Activated CD8-positive, alpha-beta memory T cell treated with anti-CD3 and anti-CD28 coated beads for 24 hours (primary cell): Measurements from ENCODE around the gene ERGIC2.
"Not testable (repeated sequence)": the region's sequence is repeated elsewhere in the genome, so short reads cannot be mapped to it uniquely, and the experiment has no call there.

Experiments used
- DNase-seq: peaks from one replicate; pipeline ENCODE4 v3.0.0-alpha.2; 2020

ERGIC2 gene, protein sequence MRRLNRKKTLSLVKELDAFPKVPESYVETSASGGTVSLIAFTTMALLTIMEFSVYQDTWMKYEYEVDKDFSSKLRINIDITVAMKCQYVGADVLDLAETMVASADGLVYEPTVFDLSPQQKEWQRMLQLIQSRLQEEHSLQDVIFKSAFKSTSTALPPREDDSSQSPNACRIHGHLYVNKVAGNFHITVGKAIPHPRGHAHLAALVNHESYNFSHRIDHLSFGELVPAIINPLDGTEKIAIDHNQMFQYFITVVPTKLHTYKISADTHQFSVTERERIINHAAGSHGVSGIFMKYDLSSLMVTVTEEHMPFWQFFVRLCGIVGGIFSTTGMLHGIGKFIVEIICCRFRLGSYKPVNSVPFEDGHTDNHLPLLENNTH

DNA sequence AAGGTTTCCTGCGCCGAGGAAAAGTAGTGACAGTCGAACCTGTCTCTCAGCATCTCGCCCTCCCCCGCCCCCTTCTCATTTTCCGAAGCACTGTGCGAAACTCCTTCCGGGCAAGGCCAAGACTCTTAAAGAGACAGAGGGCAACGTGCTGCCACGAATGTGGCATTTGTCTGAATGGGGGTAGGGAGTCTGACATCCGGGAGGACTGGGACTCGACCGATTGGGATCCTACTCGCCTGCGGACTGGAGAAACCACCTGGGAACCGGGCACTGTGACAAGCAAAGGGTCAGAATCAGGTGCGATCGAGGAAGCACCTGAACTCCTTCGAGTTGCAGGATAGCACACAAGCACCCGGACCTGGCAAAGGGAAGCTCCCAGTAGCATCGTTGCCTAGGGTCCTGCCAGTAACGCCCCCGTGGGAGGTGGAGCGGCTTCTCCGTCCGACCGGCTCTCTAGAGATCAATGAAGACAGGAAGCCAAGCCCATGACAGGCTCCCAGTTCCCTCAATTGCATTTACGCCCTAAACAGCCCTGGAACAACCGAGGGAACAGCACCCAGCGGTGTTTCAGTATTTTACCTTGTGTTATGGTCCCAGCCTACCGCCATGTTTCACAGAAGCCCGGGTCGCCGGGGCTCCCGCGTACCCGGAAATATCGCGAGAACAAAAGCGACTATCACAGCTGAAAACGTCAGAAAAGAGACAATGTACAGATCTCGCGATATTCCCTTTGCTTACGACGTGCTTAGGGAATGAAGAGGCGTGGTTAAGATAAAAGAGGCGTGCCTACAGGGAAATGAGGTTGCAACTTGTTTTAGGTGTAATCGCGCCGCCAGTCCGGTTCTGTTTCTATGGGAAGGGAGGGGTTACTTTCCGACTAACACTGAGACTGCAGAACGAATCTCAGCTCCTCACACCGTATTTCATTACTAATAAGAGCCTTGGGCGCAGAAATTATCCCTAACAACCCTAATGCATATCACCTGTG is at the start of gene ERGIC2:
Gene ERGIC2 (minus strand): TSS at position 637 of the 988 bp plus-strand sequence. CDS start 9,539 bp downstream, outside the sequence.
- peak; percentile 93 for DNase-seq

DNA sequence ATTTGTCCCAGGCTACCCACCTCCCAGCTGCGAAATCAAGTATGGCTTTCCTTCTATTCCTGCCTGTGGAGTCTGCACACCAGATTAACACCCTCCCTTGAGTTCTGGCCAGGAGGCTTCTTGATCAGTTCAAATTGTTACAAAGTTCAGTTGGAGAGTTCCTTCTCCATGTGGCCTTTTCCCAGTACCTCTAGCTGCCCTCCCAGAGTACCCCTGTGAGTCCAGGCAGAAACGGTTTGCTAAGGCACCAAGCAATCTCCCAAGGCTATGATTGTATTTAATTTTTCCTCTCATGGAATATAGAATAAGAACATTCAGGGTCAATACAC is 49.7 kb upstream of the ERGIC2 start:
- DNase-seq: no peak

DNA sequence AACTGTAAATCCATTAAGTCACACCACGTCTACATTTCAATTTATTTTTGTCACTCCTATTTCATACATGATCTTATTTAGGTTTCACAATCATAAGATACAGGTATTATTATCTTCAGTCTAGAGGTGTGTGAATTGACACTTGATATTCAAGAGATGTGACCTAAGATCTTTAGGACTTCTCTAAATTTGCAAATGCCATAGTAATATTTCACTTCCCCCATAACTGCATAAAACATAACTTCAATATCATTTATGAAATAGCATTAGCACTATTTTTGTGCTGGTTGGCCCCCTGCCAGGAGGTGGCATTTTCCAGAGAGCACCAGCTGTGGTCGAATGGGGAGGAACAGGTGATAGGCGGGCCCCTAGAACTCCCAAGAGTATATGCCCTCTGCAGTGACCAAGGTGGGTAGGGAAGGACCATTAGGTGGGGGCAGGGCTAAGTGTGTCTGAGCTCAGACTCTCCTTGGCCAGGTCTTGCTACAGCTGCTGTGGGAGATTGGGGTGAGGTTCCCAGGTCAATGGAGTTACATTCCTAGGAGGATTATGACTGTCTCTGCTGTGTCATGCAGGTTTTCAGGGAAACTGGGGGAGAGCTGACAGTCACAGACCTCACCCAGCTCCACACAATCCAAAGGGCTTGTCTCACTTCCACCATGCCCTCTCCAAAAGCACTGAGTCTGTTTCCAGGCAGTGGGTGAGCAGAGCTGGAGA is 49.2 kb upstream of the ERGIC2 start:
- no peak for DNase-seq

DNA sequence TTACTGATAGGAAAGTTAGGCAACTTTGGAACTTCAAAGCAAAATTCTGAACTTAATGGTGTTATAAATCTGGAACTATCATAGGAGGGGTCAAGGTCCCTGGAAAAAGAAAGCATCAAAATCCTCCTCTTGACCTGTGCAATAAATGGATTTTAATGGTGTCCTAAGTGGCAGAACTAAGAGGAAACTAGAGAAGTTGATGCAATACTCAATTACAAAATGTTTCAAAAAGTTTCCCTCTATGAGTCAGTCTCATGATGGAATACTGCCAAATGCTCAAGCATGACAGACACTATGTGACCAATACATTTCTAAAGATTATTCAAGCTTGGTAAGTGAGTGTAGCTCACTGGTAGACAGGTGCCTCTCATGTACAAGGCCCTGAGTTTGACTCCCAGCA is 47.7 kb upstream of the ERGIC2 start:
- DNase-seq: no peak

DNA sequence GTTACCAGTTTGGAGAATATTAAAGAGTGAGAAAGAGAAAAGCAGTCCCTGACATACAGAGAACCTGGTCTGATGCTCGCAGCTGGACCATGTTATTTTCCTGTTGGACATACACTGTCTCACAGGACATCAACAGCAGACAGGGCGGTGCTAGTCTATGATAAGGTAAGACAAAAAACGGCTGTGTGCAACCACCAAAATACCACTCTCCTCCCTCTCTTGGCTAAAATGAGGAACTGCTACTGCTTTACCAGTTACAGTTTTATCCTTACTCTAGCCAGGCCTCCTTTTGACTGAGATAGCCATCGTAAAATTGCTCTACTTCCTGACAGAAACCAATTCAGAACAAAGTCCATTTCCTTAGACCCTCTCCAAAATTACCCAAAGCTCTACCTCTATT is 47.0 kb upstream of the ERGIC2 start:
- no peak for DNase-seq

DNA sequence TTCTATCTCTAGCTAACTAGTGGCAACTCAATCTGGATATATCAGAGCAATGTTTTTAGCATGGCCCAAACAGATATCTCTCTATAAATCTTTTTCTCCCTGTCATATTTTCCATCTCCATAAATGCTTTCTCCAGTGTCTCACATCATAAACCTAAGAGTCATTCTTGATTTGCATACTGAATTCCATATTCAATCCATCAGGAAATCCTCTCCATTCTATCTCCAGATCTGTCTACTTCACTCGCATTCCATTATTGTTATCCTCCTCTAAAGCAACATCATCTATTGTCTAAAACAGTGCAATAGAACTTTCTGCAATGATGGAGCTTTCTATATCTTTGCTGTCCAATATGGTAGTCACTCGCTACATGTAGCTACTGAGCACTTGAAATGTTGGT is 45.5 kb upstream of the ERGIC2 start:
- DNase-seq: no peak

DNA sequence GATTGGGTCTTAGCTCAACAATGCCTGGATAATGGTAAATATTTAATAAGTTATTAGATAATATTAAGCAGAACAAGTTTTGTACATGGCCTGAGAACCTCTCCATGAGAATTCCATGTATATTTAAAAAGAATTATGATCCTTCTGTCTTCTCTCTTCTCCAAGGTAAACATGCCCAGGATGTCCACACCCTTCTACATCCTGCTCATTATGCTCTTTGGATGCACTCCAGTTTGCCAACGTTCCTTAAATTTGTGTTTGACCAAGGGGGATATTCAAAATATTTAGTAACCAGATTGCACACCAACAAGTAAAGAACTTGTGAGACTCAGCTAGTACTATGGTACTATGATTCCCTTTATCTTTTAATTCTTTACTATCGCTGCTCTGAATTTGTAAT is 44.8 kb upstream of the ERGIC2 start:
- DNase-seq: no peak

DNA sequence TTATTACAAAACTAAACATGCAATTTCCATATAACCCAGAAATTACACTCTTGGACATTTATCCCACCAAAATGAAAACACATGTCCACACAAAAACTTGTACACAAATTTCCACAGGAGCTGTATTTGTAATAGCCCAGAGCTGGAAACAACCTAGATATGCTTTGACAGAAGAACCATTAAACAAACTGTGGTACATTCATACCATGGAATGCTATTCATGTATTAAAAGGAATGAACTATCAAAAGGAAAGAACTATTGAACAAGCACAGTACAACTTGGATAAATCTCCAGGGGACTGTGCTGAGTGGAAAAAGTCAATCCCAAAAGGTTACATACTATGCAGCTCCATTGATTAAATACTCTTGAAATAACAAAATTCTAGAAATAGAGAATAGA is 35.8 kb upstream of the ERGIC2 start:
- no peak for DNase-seq

DNA sequence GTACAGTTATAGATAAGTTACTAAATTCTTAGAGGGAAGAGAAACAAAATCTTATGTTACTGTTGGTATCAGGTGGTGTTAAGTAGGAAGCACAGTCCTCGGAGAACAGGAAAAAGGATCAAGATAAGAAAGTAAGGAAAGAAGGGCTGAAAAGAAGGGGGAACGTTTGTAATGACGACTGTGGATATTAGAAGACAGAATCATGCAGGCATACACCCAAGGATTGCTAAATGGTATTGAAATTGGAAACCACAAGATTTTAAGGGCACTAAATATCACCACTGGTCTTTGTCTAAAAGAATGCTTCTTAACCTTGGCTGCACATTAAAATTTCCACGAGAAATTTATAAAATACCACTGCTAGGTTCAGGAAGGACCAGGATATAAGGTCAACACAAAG is 34.1 kb upstream of the ERGIC2 start:
- DNase-seq: no peak

DNA sequence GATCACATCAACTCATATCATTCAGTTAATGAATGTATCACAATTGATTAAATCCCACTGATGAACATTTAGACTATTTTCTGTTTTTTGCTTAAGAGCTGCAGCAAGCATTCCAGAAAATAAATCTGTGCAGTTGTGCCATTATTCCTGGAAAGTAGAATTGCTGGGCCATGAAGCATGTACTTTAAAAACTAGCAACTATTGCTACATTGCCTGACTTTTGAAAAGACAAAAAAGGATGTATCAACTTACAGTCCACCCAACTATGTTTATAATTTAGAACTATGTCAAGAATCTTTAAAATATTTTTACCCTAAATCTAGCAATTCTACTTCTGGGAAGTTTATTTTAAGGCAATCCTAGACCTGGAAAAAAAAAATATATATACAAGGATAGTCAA is 33.4 kb upstream of the ERGIC2 start:
- DNase-seq: no peak

DNA sequence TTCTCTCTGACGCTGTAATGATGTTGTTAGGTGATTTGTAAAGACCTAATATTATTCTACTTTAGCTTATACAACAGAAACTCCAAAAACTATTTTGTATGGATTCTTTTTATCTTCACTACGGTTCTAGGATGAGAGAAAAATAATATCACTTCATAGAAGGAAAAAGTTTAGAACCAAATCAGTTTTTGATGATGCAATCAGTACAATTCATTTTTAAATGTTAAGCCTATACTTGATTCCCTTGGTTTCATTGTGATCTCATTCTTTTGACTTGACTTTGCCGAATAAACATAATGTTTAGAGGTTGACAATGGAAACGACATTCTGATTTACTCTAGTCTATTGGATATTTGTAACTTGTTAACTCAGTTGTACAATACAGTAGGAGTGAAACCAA is 24.6 kb upstream of the ERGIC2 start:
- no peak for DNase-seq

DNA sequence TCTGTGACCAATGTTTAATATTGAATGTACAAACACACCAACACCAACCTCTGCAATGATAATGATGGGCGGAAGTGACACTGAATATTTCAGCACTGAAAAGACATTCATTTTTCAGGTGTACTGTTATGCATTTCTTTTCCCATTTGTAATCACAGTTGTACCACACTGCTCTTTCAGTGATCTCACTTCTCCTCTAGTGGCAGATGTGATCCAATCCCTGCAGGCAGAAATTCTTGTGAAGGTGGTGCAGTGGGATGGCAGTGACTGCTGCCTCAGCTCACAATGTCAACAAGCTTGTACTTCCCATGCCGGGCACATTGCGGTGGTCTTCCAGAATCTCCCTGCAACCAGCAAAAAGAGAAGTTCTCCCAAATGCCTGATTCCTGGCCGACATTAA is 23.0 kb upstream of the ERGIC2 start:
- no peak for DNase-seq

DNA sequence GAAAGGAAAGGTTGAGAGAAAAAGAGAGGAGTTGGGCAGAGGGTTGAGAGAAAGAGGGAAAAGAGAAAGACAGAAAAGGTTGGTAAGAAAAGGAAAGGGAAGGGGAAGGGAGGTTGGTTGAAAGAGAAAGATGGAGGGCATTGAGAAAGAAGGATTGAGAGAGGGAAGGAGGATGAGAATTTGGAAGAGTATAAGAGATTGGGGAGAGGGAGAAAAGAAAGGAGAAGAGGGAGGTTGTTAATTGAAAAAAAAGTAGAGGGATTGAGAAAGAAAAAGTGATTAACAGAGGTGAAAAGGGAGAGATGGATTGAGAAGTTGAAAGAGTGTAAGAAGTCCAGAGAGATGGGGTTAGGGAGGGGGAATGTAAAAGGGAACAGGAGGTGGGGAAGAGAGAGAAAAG is 21.5 kb upstream of the ERGIC2 start:
- DNase-seq: no peak

DNA sequence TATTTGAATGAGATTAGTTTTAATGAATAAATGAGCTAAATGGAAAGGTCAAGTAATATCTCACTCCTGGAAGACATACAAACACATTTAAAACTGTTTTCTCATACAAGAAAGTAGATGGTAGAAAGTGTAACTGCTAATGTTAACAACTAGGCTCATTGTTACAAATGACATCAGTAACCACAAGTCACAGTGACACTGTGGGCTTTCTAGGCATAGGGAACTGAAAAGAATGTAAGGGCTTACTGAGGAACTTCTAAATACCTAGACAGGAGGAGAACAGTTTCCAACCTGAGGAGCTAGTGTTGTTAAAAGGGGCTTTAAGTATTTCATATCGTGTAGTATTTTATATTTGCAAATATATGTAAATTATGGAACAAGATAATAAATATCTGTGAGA is 17.5 kb upstream of the ERGIC2 start:
- no peak for DNase-seq

DNA sequence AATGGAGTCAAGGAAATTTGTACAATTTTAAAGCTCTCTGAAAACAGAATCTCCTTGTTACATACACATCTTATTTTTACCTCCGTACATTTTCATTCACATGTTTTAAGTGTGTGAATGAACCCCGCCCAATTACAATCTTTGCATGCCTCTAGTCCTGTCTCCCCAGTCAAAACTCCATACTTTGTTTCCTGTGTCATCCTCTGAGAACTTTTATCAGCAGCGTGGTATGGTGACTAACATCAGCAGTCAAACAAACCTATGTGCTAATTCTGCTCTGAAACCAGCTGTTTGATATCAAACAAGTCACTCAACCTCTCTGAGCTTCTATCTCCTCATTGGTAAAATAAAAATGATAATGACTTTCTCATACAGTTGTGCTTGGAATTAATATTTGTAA is 15.8 kb upstream of the ERGIC2 start:
- no peak for DNase-seq

DNA sequence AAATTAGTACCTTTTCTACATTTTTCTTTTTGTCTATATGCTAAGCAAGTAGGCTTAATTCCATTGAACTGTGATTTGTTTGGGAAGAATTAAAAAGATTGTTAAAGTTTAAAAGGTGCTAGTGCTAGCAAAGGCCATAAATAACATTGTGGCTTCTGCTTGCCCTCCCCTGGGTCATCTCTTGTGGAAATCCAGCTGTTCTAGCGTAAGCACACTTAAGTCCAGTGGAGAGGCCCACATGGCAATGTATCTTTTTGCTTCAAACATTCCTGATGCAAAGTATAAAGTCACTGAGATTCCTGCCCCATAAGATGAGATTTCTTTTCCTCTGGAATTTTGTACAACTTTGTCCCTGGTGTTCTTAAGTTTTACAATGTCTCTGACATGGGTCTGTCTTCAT is 14.4 kb upstream of the ERGIC2 start:
- no peak for DNase-seq

DNA sequence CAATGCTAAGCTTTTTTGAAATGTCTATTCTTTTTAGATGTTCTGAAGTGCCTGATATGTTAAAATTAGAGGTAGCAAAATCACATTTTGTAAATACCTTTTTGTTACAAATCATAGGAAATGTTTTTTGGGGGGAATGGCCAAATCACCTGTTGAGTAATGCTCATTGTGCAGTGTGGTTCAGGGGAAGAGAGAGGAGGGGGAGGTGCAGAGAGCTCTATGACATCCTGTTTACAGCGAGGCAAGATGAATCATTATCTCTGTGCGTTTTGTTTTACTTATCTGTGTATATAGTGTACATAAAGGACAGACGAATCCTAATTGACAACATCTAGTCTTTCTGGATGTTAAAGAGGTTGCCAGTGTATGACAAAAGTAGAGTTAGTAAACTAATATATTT is 9.4 kb upstream of the ERGIC2 start:
- DNase-seq: not testable (repeated sequence)

DNA sequence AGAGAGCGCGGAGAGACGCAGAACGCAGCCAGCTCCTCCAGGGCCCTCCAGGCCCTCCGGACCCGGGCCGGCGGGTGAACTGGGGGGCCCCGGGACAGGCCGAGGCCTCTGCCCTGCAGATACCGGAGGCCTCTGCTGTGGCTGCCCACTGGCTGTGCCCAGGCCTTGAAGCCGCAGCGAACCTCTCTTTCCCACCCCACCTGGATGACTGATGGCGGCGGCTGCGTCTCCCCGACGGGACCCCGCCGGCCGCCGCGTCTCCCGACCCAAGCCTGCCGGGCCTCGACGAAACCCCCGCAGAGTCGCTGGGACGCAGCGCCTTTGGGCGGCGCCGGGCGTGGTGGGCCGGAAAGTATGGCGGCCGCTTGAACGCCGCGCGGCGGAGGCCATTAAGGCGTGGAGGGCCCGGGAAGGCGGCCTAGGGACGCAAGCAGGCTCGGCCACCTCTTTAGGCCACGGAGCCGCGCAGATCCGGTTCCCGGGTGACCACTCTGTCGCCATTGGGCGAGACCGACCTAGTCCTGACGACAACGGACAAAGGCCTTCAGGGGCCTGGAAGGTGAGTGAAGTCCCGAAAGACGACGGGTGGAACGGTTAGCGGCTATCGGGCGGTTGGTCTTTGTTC is 8.4 kb upstream of the ERGIC2 start:
- DNase-seq: no peak

DNA sequence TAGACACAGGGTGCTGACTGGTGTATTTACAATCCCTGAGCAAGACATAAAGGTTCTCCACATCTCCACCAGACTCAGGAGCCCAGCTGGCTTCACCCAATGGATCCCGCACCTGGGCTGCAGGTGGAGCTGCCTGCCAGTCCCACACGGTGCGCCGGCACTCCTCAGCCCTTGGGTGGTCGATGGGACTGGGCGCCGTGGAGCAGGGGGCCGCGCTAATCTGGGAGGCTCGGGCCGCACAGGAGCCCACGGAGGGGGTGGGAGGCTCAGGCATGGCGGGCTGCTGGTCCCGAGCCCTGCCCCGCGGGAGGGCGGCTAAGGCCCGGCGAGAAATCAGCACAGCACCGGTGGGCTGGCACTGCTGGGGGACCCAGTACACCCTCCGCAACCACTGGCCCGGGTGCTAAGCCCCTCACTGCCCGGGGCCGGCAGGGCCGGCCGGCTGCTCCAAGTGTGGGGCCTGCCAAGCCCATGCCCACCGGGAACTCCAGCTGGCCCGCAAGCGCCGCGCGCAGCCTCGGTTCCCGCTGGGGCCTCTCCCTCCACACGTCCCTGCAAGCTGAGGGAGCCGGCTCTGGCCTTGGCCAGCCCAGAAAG is 5.2 kb upstream of the ERGIC2 start:
- DNase-seq: not testable (repeated sequence)

DNA sequence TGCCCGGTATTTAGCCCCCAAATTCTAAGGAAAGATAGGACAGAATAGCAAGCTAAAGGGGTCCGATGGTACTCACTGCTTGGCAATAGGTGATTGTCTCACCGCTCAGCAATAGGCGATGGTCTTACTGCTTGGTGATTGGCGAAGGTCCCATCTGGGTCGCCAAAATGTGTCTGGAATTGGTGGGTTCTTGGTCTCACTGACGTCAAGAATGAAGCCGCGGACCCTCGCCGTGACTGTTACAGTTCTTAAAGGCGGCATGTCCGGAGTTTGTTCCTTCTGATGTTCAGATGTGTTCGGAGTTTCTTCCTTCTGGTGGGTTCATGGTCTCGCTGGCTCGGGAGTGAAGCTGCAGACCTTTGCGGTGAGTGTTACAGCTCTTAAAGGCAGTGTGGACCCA is 4.2 kb upstream of the ERGIC2 start:
- not testable (repeated sequence) for DNase-seq

DNA sequence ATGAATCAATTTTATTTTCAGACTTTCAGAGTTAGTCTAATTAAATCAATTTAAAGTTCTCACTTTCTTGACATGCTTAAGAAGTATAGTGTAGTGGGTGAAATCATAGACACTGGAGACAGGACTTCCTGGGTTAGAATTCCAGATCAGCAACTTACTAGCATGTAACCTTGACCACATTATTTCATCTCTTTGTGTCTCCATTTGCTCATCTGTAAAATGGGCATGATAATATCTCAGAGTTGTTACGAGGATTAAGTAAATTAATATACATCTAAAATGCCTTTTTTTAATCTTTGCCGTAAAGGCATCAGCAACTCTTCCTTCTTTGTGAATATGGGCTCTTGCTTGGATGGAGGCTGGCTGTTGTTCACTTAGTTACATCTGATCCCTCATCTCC is 1.3 kb upstream of the ERGIC2 start:
- no peak for DNase-seq

DNA sequence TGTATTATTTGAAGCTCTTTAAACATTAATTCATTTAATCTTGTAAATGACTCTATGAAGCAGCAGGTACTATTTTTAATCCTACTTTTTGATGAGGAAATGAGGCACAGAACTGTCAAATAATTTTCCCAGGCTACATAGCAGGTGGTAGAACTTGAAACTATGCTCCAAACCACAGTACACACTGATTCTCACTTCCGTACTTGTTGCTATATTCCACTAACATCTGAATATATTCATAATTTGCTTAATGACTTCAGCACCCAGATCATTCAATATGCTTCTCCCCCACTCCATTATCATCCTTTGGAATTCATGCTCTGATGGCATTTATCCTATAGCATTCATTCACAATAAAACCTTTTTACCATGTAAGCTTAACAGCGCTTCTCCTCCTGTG is 4.9 kb downstream of the ERGIC2 start:
- DNase-seq: no peak

DNA sequence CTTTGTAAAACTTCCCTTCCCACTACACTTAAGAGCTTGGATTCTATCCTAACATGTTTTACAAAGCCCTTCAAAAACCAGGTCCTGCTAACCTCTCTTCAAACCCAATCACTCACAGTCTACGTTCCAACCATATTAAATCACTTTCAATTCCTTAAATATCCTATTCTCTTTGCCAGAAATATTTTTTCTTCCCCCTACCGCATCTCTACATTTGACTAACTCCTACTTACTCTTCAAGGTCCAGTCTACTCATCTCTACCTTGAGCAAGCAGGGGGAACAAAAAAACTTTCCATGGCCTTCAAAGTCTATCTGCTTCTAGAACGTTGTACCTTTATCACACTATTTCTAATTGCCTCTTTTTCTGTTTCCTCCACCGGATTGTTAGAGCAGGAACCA is 6.1 kb downstream of the ERGIC2 start:
- DNase-seq: no peak
